HEK293T (cell line): Measurements from ENCODE around the gene PIAS3.

Experiments
- ARNT ChIP-seq: fragments of 450-650 bp; IDR thresholded peaks from 2 replicates; pipeline ENCODE4 v1.6.1; 2017; ENCODE audit warnings: mild to moderate bottlenecking
- BHLHE40 ChIP-seq: fragments of 450-650 bp; IDR thresholded peaks from 2 replicates; pipeline ENCODE4 v1.6.1; 2016; ENCODE audit warnings: mild to moderate bottlenecking, moderate library complexity, borderline replicate concordance
- ELF4 ChIP-seq: fragments of 450-650 bp; IDR thresholded peaks from 2 replicates; pipeline ENCODE4 v1.6.1; 2017; ENCODE audit warnings: antibody characterized with exemption
- FOXA1 ChIP-seq: fragments of 450-650 bp; IDR thresholded peaks from 2 replicates; pipeline ENCODE4 v1.6.1; 2016; ENCODE audit warnings: mild to moderate bottlenecking
- FOXK2 ChIP-seq: fragments of 450-650 bp; IDR thresholded peaks from 2 replicates; pipeline ENCODE4 v1.6.1; 2016; ENCODE audit warnings: mild to moderate bottlenecking
- FOXM1 ChIP-seq: fragments of 450-650 bp; IDR thresholded peaks from 2 replicates; pipeline ENCODE4 v1.6.1; 2017; ENCODE audit warnings: mild to moderate bottlenecking, borderline replicate concordance
- HDGF ChIP-seq: fragments of 450-650 bp; IDR thresholded peaks from 2 replicates; pipeline ENCODE4 v1.6.1; 2017; ENCODE audit warnings: antibody characterized with exemption, borderline replicate concordance
- L3MBTL2 ChIP-seq: fragments of 450-650 bp; conservative IDR thresholded peaks from 2 replicates; pipeline ENCODE4 v1.6.1; 2016; ENCODE audit warnings: mild to moderate bottlenecking
- LEF1 ChIP-seq: fragments of 450-650 bp; IDR thresholded peaks from 2 replicates; pipeline ENCODE4 v1.6.1; 2017; ENCODE audit warnings: mild to moderate bottlenecking, borderline replicate concordance
- NFRKB ChIP-seq: fragments of 450-650 bp; IDR thresholded peaks from 2 replicates; pipeline ENCODE4 v1.6.1; 2016; ENCODE audit warnings: mild to moderate bottlenecking, moderate library complexity
- SP1 ChIP-seq: fragments of 450-650 bp; IDR thresholded peaks from 2 replicates; pipeline ENCODE4 v1.6.1; 2017
- SUZ12 ChIP-seq: fragments of 450-650 bp; IDR thresholded peaks from 2 replicates; pipeline ENCODE4 v1.6.1; 2016; ENCODE audit warnings: mild to moderate bottlenecking
- TARDBP ChIP-seq: fragments of 450-650 bp; IDR thresholded peaks from 2 replicates; pipeline ENCODE4 v1.6.1; 2016

DNA sequence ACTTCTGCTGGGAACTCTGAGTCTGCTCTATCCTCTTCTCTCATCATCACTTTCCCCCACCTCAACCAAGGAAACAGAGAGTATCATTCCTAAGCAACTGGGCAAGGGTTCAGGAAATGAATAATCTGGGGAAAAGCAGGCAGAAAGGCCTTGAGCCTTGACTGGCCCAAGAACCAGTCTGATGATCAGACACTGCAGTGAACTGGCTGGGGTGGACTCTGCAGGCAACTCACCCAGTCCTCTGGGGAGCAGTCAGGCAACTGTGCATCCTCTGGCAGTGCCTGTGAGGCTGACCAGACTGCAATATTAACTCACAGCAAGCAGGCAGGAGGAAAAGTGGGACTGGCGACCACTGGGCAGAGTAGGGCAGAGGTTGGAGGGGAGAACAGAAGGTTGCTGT lies 25.8 kb upstream of the PIAS3 start:
- TF ChIP-seq BHLHE40 = no peak
- no peak for TF ChIP-seq ARNT
- TF ChIP-seq ELF4 = no peak
- TF ChIP-seq NFRKB = no peak
- TF ChIP-seq SP1 = no peak
- no peak for TF ChIP-seq FOXK2
- TF ChIP-seq FOXM1 = no peak
- no peak for TF ChIP-seq HDGF
- no peak for TF ChIP-seq TARDBP
- no peak for TF ChIP-seq SUZ12
- no peak for TF ChIP-seq L3MBTL2
- no peak for TF ChIP-seq LEF1
- no peak for TF ChIP-seq FOXA1
